ENCODE data around the gene PSIP1.

The PSIP1 gene

GRCh38 chr9:15521254-15521653 lies 10.5 kb upstream of the PSIP1 start:
- no peak for DNase-seq
- no peak for ATAC-seq
- H3K4me1 Mint-ChIP-seq: peaks cover 3% of the 10 kb centered on the region
- no peak overlapping the region for H3K4me3 Mint-ChIP-seq
- H3K9me3 Mint-ChIP-seq: no peaks in the 10 kb centered on the region
- no peak overlapping the region for H3K27ac Mint-ChIP-seq
- peaks cover 4% of the 10 kb centered on the region for H3K27me3 Mint-ChIP-seq
- H3K36me3 Mint-ChIP-seq (ENCODE audit: low read depth): no peaks in the 10 kb centered on the region

GRCh38 chr9:15519831-15520230 lies 9.1 kb upstream of the PSIP1 start:
- Mint-ChIP-seq H3K4me3 (no peak overlapping the region), H3K36me3 (ENCODE audit: low read depth) (no peaks in the 10 kb centered on the region), H3K9me3 (no peaks in the 10 kb centered on the region), H3K27me3 (peaks cover 4% of the 10 kb centered on the region), H3K4me1 (peaks cover 3% of the 10 kb centered on the region), H3K27ac (no peak overlapping the region)
- DNase-seq: no peak
- ATAC-seq: no peak

- Mint-ChIP-seq H3K4me1 (peaks cover 31% of the 10 kb centered on the region), H3K4me3 (no peak overlapping the region), H3K36me3 (ENCODE audit: low read depth) (peaks cover 11% of the 10 kb centered on the region), H3K27ac (peak overlapping the region; percentile 26), H3K27me3 (no peaks in the 10 kb centered on the region), H3K9me3 (no peaks in the 10 kb centered on the region)
- ATAC-seq (no peak), DNase-seq (no peak)
These were observed 2.6 kb upstream of the PSIP1 start for GRCh38 chr9:15513335-15513734.

GRCh38 chr9:15512889-15513288 lies 2.1 kb upstream of the PSIP1 start:
- DNase-seq: no peak
- no peak overlapping the region for H3K4me3 Mint-ChIP-seq
- ATAC-seq: no peak
- H3K27me3 Mint-ChIP-seq: no peaks in the 10 kb centered on the region
- H3K27ac Mint-ChIP-seq: no peak overlapping the region
- H3K4me1 Mint-ChIP-seq: peaks cover 35% of the 10 kb centered on the region
- no peaks in the 10 kb centered on the region for H3K9me3 Mint-ChIP-seq
- peaks cover 15% of the 10 kb centered on the region for H3K36me3 Mint-ChIP-seq (ENCODE audit: low read depth)

- no peaks in the 10 kb centered on the region for H3K9me3 Mint-ChIP-seq
- H3K36me3 Mint-ChIP-seq (ENCODE audit: low read depth): peaks cover 18% of the 10 kb centered on the region
- no peak for DNase-seq
- H3K27ac Mint-ChIP-seq: peak overlapping the region; percentile 8
- H3K27me3 Mint-ChIP-seq: no peaks in the 10 kb centered on the region
- H3K4me1 Mint-ChIP-seq: peaks cover 39% of the 10 kb centered on the region
- ATAC-seq: no peak
- peak overlapping the region; percentile 9 for H3K4me3 Mint-ChIP-seq
These were observed 1.4 kb upstream of the PSIP1 start for GRCh38 chr9:15512204-15512603.

- peak overlapping the region; percentile 86 for H3K27ac Mint-ChIP-seq
- H3K4me1 Mint-ChIP-seq: peaks cover 54% of the 10 kb centered on the region
- H3K36me3 Mint-ChIP-seq (ENCODE audit: low read depth): peaks cover 35% of the 10 kb centered on the region
- ATAC-seq: no peak
- DNase-seq: peak; percentile 63
- H3K27me3 Mint-ChIP-seq: no peaks in the 10 kb centered on the region
- peak overlapping the region; percentile 87 for H3K4me3 Mint-ChIP-seq
- H3K9me3 Mint-ChIP-seq: no peaks in the 10 kb centered on the region
These were observed 610 bp downstream of the PSIP1 start for GRCh38 chr9:15509931-15510788.

- H3K4me3 Mint-ChIP-seq: no peak overlapping the region
- H3K9me3 Mint-ChIP-seq: no peaks in the 10 kb centered on the region
- H3K27ac Mint-ChIP-seq: no peak overlapping the region
- ATAC-seq (no peak), DNase-seq (no peak)
- peaks cover 60% of the 10 kb centered on the region for H3K36me3 Mint-ChIP-seq (ENCODE audit: low read depth)
- H3K27me3 Mint-ChIP-seq: no peaks in the 10 kb centered on the region
- peaks cover 59% of the 10 kb centered on the region for H3K4me1 Mint-ChIP-seq
These were observed 4.8 kb downstream of the PSIP1 start for GRCh38 chr9:15505921-15506320.

- peaks cover 55% of the 10 kb centered on the region for H3K4me1 Mint-ChIP-seq
- peaks cover 56% of the 10 kb centered on the region for H3K36me3 Mint-ChIP-seq (ENCODE audit: low read depth)
- no peaks in the 10 kb centered on the region for H3K27me3 Mint-ChIP-seq
- no peaks in the 10 kb centered on the region for H3K9me3 Mint-ChIP-seq
- H3K27ac Mint-ChIP-seq: no peak overlapping the region
- no peak for DNase-seq
- no peak for ATAC-seq
- H3K4me3 Mint-ChIP-seq: no peak overlapping the region
These were observed 9.0 kb downstream of the PSIP1 start for GRCh38 chr9:15501803-15502202.

- H3K27me3 Mint-ChIP-seq: no peaks in the 10 kb centered on the region
- H3K27ac Mint-ChIP-seq: no peak overlapping the region
- H3K36me3 Mint-ChIP-seq (ENCODE audit: low read depth): peaks cover 55% of the 10 kb centered on the region
- no peak for DNase-seq
- no peaks in the 10 kb centered on the region for H3K9me3 Mint-ChIP-seq
- ATAC-seq: no peak
- H3K4me3 Mint-ChIP-seq: no peak overlapping the region
- H3K4me1 Mint-ChIP-seq: peaks cover 55% of the 10 kb centered on the region
These were observed 9.6 kb downstream of the PSIP1 start for GRCh38 chr9:15501179-15501578.

- no peaks in the 10 kb centered on the region for H3K9me3 Mint-ChIP-seq
- DNase-seq: no peak
- H3K4me3 Mint-ChIP-seq: no peak overlapping the region
- H3K36me3 Mint-ChIP-seq (ENCODE audit: low read depth): peaks cover 47% of the 10 kb centered on the region
- H3K27ac Mint-ChIP-seq: peak overlapping the region; percentile 37
- ATAC-seq: no peak
- peaks cover 60% of the 10 kb centered on the region for H3K4me1 Mint-ChIP-seq
- H3K27me3 Mint-ChIP-seq: no peaks in the 10 kb centered on the region
These were observed 11.6 kb downstream of the PSIP1 start for GRCh38 chr9:15499139-15499538.

GRCh38 chr9:15498246-15498995 lies 12.3 kb downstream of the PSIP1 start:
- H3K4me3 Mint-ChIP-seq: no peak overlapping the region
- ATAC-seq (no peak), DNase-seq (no peak)
- peaks cover under 1% of the 10 kb centered on the region for H3K9me3 Mint-ChIP-seq
- H3K36me3 Mint-ChIP-seq (ENCODE audit: low read depth): peaks cover 48% of the 10 kb centered on the region
- H3K4me1 Mint-ChIP-seq: peaks cover 63% of the 10 kb centered on the region
- no peak overlapping the region for H3K27ac Mint-ChIP-seq
- no peaks in the 10 kb centered on the region for H3K27me3 Mint-ChIP-seq

- no peaks in the 10 kb centered on the region for H3K27me3 Mint-ChIP-seq
These were observed 18.2 kb downstream of the PSIP1 start for GRCh38 chr9:15492485-15493150.

GRCh38 chr9:15491950-15492349 lies 18.8 kb downstream of the PSIP1 start:
- peaks cover 6% of the 10 kb centered on the region for H3K9me3 Mint-ChIP-seq
- ATAC-seq (no peak), DNase-seq (no peak)
- peaks cover 42% of the 10 kb centered on the region for H3K36me3 Mint-ChIP-seq (ENCODE audit: low read depth)
- H3K4me3 Mint-ChIP-seq: no peak overlapping the region
- H3K4me1 Mint-ChIP-seq: peaks cover 33% of the 10 kb centered on the region
- no peaks in the 10 kb centered on the region for H3K27me3 Mint-ChIP-seq
- H3K27ac Mint-ChIP-seq: no peak overlapping the region

More at GRCh38 chr9:15492485-15493150, 18.2 kb downstream of the PSIP1 start:
- DNase-seq (no peak), ATAC-seq (no peak)
- no peak overlapping the region for H3K27ac Mint-ChIP-seq
- peaks cover 6% of the 10 kb centered on the region for H3K9me3 Mint-ChIP-seq
- no peak overlapping the region for H3K4me3 Mint-ChIP-seq
- H3K36me3 Mint-ChIP-seq (ENCODE audit: low read depth): peaks cover 43% of the 10 kb centered on the region
- peaks cover 35% of the 10 kb centered on the region for H3K4me1 Mint-ChIP-seq

GRCh38 chr9:15485836-15486666 lies 24.7 kb downstream of the PSIP1 start:
- Mint-ChIP-seq H3K27ac (peak overlapping the region; percentile 74), H3K4me3 (no peak overlapping the region), H3K27me3 (no peaks in the 10 kb centered on the region), H3K9me3 (no peaks in the 10 kb centered on the region), H3K4me1 (peaks cover 33% of the 10 kb centered on the region), H3K36me3 (ENCODE audit: low read depth) (peaks cover 37% of the 10 kb centered on the region)
- DNase-seq (no peak), ATAC-seq (no peak)

Data from activated naive CD8-positive, alpha-beta T cell treated with anti-CD3 and anti-CD28 coated beads, Interleukin-2, amount 50 U/mL, for 24 hours (primary cell).